ENCODE results near the gene PRR20D.
"Not testable (repeated sequence)": the region's sequence is repeated elsewhere in the genome, so short reads cannot be mapped to it uniquely, and the experiment has no call there.

PRR20D gene

GRCh38 chr13:57166897-57167296, 6.5 kb downstream of the PRR20D start, which contains the start of gene PRR20E:
PRR20E (plus strand) TSS chr13:57167197; CDS start chr13:57167584, 387 bp downstream.
- H3K27me3 ChIP-seq (replicated peaks; ENCODE audit: control insufficient read depth, insufficient read depth, low read length); H3K4me1 ChIP-seq (ENCODE audit: control insufficient read depth, insufficient read depth, low read length); H3K9me3 ChIP-seq (ENCODE audit: control insufficient read depth, low read length); H3K36me3 ChIP-seq (ENCODE audit: control insufficient read depth, insufficient read depth, low read length, severe bottlenecking); H3K4me3 ChIP-seq (ENCODE audit: low read length); DNase-seq (ENCODE audit: low read depth); H3K9ac ChIP-seq (ENCODE audit: low read length): not testable (repeated sequence)

DNA sequence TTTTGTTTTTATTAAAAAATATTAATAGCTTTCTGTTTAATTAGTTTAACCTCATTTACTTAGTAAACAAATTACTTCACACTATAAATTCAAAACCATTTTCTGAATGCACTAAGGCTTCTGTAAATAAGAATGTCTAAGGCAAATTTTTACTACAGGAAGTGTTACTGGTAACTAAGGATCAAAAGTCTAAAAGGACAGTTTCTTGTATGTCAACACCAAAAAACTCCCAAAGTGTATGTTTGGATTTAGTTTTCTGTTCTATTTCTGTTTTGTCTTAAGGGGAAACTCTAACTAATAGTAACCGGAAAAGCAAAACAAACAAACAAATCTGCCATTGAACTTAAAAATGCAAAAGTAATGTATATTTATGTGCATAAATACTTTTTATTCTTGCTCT, 31.2 kb downstream of the PRR20D start:
- Histone ChIP-seq H3K9ac (ENCODE audit: low read length) (no peak overlapping the region), H3K9me3 (ENCODE audit: control insufficient read depth, low read length) (peaks cover 5% of the 10 kb centered on the region), H3K36me3 (ENCODE audit: control insufficient read depth, insufficient read depth, low read length, severe bottlenecking) (no peaks in the 10 kb centered on the region), H3K4me3 (ENCODE audit: low read length) (no peak overlapping the region), H3K27me3 (replicated peaks; ENCODE audit: control insufficient read depth, insufficient read depth, low read length) (no peaks in the 10 kb centered on the region), H3K4me1 (ENCODE audit: control insufficient read depth, insufficient read depth, low read length) (no peaks in the 10 kb centered on the region)
- DNase-seq (ENCODE audit: low read depth) = no peak

- Histone ChIP-seq H3K9ac (ENCODE audit: low read length) (no peak overlapping the region), H3K4me3 (ENCODE audit: low read length) (no peak overlapping the region), H3K27me3 (replicated peaks; ENCODE audit: control insufficient read depth, insufficient read depth, low read length) (no peaks in the 10 kb centered on the region), H3K4me1 (ENCODE audit: control insufficient read depth, insufficient read depth, low read length) (no peaks in the 10 kb centered on the region), H3K36me3 (ENCODE audit: control insufficient read depth, insufficient read depth, low read length, severe bottlenecking) (no peaks in the 10 kb centered on the region), H3K9me3 (ENCODE audit: control insufficient read depth, low read length) (no peaks in the 10 kb centered on the region)
- DNase-seq (ENCODE audit: low read depth) = no peak
These were observed 52.6 kb downstream of the PRR20D start for GRCh38 chr13:57212989-57213388.

Measured in adipocyte (in vitro differentiated cells).